ENCODE data around the gene COL13A1.

GRCh38 chr10:69929575-69929974, 127.9 kb downstream of the COL13A1 start:
- no peak for TF ChIP-seq CTCF (IDR thresholded peaks at IDR 0.05; ENCODE audit: insufficient read depth, low read depth, low read length)
- TF ChIP-seq EZH2 (IDR thresholded peaks at IDR 0.05; ENCODE audit: insufficient read depth, low read length) = no peak

All from astrocyte (in vitro differentiated cells and primary cell).